Activated T-cell treated with anti-CD3 and anti-CD28 coated beads, Interleukin-2, amount 50 U/mL, for 24 hours (primary cell): ENCODE data around the gene RFX4.
A peak's percentile ranks its signal among the peaks of the same experiment; 100 is the strongest.
"Not testable (repeated sequence)": the region's sequence is repeated elsewhere in the genome, so short reads cannot be mapped to it uniquely, and the experiment has no call there.

Experiments used
- DNase-seq: peaks from one replicate; pipeline ENCODE4 v3.0.0-alpha.2; 2020
- H3K27ac Mint-ChIP-seq: 2 replicates; pipeline ENCODE4 v1.8.0; 2020; ENCODE audit warnings: mild to moderate bottlenecking, mixed read lengths
- H3K27me3 Mint-ChIP-seq: 2 replicates; pipeline ENCODE4 v1.8.0; 2020; ENCODE audit warnings: mixed read lengths
- H3K36me3 Mint-ChIP-seq: 2 replicates; pipeline ENCODE4 v1.8.0; 2020; ENCODE audit warnings: low read depth, mixed read lengths
- H3K4me1 Mint-ChIP-seq: 2 replicates; pipeline ENCODE4 v1.8.0; 2020; ENCODE audit warnings: low read depth, mixed read lengths
- H3K4me3 Mint-ChIP-seq: 2 replicates; pipeline ENCODE4 v1.8.0; 2020; ENCODE audit warnings: mild to moderate bottlenecking, moderate library complexity, mixed read lengths
- H3K9me3 Mint-ChIP-seq: 2 replicates; pipeline ENCODE4 v1.8.0; 2020; ENCODE audit warnings: mixed read lengths

Gene RFX4

DNA sequence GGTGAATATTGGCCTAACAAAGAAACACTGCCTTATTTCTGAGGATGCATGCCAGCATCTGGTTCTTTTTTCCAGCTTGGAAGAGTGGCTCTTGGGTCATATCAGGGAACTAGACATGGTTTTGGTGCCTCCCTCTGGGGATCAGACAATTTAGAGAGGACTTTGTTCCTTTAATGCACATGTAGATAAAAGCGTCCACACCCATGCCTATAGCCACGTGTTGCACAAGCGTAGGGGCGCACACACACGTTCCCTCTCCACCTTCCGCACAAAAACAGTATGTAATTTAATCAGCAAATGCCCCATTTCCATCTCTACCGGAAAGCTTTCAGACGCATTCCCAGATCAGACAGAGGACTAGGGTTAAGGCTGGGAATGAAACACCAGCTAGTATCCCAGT is 130.0 kb downstream of the RFX4 start:
- no peaks in the 10 kb centered on the region for H3K9me3 Mint-ChIP-seq
- no peak for DNase-seq
- no peak overlapping the region for H3K27ac Mint-ChIP-seq
- H3K4me3 Mint-ChIP-seq = no peak overlapping the region
- H3K27me3 Mint-ChIP-seq = peaks cover 3% of the 10 kb centered on the region
- H3K4me1 Mint-ChIP-seq = no peaks in the 10 kb centered on the region
- H3K36me3 Mint-ChIP-seq = no peaks in the 10 kb centered on the region

DNA sequence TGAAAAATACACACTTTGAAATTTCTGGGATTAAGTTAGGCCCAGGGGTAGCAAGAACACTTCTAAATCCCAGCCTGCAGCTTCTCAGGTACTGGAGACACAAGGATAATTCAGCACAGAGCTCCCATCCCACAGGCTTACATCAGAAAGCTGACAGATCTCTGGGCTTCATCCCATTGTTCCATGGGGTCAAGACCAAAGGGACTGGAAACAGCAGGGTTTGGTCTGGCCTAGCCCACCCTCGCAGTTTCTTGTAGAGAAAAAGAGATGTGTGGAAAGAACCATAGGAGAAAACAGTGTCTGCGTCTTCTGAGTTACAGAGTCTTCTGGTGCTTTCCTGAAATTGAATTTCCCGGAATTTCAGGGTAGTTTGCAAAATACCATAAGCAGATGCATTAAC is 132.1 kb downstream of the RFX4 start:
- DNase-seq = no peak
- no peak overlapping the region for H3K27ac Mint-ChIP-seq
- no peaks in the 10 kb centered on the region for H3K9me3 Mint-ChIP-seq
- no peaks in the 10 kb centered on the region for H3K36me3 Mint-ChIP-seq
- peaks cover 3% of the 10 kb centered on the region for H3K27me3 Mint-ChIP-seq
- no peaks in the 10 kb centered on the region for H3K4me1 Mint-ChIP-seq
- H3K4me3 Mint-ChIP-seq = no peak overlapping the region

DNA sequence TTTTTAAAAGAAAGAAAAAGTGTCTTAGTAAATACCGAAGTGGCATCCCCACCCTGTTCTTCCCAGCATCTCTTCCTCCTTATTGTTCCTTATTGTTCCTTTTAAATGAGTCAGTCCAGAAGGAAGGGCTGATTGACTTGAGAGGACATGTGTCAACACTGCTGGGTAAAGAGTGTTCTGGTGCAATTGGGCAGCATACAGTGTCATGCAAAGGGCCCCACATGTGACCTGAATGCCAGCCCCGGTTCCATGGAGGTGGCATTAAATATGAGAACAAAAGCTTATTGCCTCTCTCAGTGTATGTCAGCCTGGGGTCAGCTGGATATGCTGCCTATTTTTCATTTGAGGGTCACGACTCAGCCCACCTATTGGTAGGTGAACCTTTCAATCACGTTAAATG is 132.8 kb downstream of the RFX4 start:
- Mint-ChIP-seq H3K4me3 (no peak overlapping the region), H3K9me3 (no peaks in the 10 kb centered on the region), H3K27ac (no peak overlapping the region), H3K4me1 (no peaks in the 10 kb centered on the region), H3K27me3 (peaks cover under 1% of the 10 kb centered on the region), H3K36me3 (no peaks in the 10 kb centered on the region)
- DNase-seq = no peak

DNA sequence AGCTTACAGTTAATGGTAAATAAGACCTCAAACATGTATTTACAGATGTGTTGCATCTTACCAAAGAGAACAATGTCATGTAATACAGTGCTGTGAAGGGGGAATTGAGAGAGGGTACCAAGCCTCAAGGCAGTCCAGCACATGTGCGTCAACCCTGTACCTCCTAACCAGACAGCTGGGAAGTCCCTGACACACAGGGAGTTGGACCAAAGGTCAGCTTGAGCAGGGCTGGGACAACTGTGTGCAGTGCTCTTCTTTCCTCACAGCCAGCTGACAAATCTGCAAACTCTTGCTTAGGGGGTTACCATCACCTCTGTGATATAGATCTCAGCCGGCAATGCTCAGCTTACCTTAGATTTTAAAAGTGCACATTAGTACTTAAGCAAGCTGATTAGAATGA is 134.9 kb downstream of the RFX4 start:
- Mint-ChIP-seq H3K27me3 (no peaks in the 10 kb centered on the region), H3K27ac (no peak overlapping the region), H3K4me3 (no peak overlapping the region), H3K9me3 (no peaks in the 10 kb centered on the region), H3K4me1 (peaks cover 5% of the 10 kb centered on the region), H3K36me3 (no peaks in the 10 kb centered on the region)
- DNase-seq = no peak

DNA sequence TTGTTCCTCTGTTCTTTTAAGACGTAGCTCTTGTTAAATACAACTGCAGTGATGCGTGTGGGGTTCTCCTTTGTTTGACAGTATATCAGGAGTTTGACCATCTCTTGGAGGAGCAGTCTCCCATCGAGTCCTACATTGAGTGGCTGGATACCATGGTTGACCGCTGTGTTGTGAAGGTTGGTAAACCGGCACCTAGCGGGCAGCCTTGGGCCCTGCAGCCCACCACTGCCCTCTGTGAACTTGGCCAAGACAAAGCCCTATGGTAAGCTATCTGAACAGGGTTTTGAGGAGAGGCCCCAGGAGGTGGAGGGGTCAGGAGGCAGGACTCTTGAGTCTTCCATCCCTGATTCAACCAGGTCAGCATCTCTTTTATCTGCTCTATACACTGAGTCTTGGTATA is 137.1 kb downstream of the RFX4 start:
- Mint-ChIP-seq H3K4me3 (no peak overlapping the region), H3K27ac (no peak overlapping the region), H3K36me3 (no peaks in the 10 kb centered on the region), H3K4me1 (peaks cover 5% of the 10 kb centered on the region), H3K9me3 (no peaks in the 10 kb centered on the region), H3K27me3 (no peaks in the 10 kb centered on the region)
- no peak for DNase-seq

DNA sequence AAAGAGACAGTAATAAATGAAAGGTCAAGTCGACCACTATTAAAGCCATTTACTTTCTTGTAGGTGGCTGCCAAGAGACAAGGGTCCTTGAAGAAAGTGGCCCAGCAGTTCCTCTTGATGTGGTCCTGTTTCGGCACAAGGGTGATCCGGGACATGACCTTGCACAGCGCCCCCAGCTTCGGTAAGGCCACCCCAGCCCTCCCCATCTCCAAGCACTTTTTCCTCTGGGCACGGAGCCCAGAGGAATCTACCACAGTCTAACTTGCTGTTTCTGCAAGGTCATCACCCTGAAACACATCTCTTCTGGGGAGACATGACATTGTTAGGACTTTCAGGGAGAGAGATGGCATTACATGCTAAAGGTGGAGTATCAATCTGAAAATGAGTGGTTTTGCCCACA is 137.9 kb downstream of the RFX4 start:
- Mint-ChIP-seq H3K36me3 (no peaks in the 10 kb centered on the region), H3K9me3 (no peaks in the 10 kb centered on the region), H3K27ac (no peak overlapping the region), H3K4me3 (no peak overlapping the region), H3K27me3 (no peaks in the 10 kb centered on the region), H3K4me1 (peaks cover 5% of the 10 kb centered on the region)
- no peak for DNase-seq

DNA sequence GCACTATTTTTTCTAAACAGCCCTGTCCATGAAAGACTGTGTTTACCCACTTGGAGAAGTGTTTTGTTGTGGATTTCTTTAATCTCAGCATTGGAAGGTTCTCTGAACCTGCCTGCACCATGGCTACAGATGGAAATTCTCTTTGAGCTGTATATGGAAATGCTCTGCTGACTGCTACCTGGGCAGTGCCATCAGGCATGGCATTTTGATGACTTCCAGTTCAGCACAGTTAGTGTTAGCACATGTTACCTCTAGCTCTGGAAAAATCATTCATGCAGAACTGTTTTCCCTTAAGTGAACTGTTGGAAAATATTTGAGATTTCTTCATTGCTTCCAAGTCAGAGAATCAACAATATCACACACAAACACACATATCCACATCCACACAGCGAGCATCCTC is 139.1 kb downstream of the RFX4 start:
- Mint-ChIP-seq H3K4me1 (peaks cover 11% of the 10 kb centered on the region), H3K4me3 (no peak overlapping the region), H3K27me3 (no peaks in the 10 kb centered on the region), H3K9me3 (no peaks in the 10 kb centered on the region), H3K27ac (no peak overlapping the region), H3K36me3 (no peaks in the 10 kb centered on the region)
- no peak for DNase-seq

DNA sequence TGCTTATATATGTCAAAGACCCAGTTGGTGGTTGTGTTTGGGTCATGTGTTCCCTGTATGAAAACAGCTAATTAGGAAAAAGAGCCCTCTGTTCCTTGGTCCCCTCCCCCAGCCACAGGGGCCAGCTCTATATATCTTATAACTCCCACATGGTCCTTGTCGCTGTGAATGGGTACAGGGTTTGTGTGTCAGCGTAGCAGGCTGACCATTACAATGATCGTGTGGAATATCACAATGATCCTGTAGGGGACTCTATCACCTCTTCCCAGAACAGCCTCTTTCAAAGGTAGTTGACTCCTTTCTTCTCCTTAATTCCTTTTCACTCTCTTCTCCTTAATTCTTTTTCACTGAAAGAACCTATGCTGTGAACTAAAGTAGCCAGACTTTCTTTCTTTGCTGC is 140.0 kb downstream of the RFX4 start:
- no peak for DNase-seq
- peaks cover 11% of the 10 kb centered on the region for H3K4me1 Mint-ChIP-seq
- H3K4me3 Mint-ChIP-seq = no peak overlapping the region
- H3K9me3 Mint-ChIP-seq = no peaks in the 10 kb centered on the region
- H3K27me3 Mint-ChIP-seq = no peaks in the 10 kb centered on the region
- H3K27ac Mint-ChIP-seq = no peak overlapping the region
- H3K36me3 Mint-ChIP-seq = no peaks in the 10 kb centered on the region

DNA sequence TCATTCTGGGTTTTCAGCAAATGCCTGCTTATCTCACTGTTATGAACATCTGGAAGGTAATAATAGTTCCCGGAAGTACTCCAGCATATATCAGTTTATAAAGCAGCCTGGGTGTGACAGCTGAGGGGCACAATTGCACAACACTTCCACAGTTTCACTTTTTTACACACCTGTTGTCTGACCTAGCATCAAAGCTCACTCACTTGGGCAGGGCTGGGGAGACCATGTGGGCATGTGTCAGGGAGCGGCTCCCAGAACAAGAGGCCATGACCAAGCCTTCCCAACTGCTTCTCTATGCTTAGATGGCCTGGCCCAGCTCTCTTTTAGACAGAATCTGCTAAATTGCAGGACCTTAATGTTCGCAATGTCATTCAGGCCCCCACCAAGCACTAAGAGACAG is 140.6 kb downstream of the RFX4 start:
- H3K36me3 Mint-ChIP-seq = no peaks in the 10 kb centered on the region
- peaks cover 11% of the 10 kb centered on the region for H3K4me1 Mint-ChIP-seq
- DNase-seq = no peak
- H3K27ac Mint-ChIP-seq = no peak overlapping the region
- no peaks in the 10 kb centered on the region for H3K9me3 Mint-ChIP-seq
- H3K4me3 Mint-ChIP-seq = no peak overlapping the region
- H3K27me3 Mint-ChIP-seq = no peaks in the 10 kb centered on the region

DNA sequence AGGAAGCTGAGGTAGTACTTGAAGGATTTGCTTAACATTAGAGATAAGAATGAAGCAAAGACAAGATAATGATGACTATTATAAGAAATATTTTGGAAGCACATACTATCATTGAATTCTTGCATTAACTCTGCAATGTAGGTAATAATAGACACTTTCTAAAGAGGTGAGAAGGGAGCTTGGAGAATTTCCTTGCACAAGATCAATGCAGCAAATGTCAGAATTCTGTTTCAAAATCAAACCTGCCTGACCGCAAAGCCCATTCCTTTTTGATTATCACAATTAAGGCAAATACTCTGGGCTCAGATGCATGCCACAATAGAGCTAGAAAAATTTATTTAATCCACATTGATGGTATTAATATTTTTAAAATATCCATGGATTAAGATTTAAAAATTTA is 141.3 kb downstream of the RFX4 start:
- Mint-ChIP-seq H3K27ac (no peak overlapping the region), H3K27me3 (no peaks in the 10 kb centered on the region), H3K36me3 (no peaks in the 10 kb centered on the region), H3K4me1 (peaks cover 11% of the 10 kb centered on the region), H3K9me3 (no peaks in the 10 kb centered on the region), H3K4me3 (no peak overlapping the region)
- no peak for DNase-seq

DNA sequence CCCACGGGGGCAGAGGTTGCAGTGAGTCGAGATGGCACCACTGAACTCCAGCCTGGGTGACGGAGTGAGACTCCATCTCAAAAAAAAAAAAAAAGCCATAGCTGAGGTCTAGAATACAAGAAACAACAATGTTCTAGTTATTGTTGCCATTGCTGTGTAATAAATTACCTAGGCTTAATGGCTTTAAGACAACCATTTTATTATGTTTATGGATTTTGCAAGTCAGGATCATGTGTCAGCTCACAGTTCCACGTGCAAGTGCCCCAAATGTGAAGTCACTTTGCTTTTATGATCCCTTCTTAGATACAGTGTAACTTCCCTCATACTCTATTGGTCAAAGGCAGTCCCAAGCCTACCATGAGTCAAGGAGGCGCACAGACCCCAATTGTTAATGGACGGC is 142.1 kb downstream of the RFX4 start:
- H3K36me3 Mint-ChIP-seq = no peaks in the 10 kb centered on the region
- no peak overlapping the region for H3K27ac Mint-ChIP-seq
- peaks cover 11% of the 10 kb centered on the region for H3K4me1 Mint-ChIP-seq
- no peaks in the 10 kb centered on the region for H3K27me3 Mint-ChIP-seq
- DNase-seq = no peak
- H3K9me3 Mint-ChIP-seq = no peaks in the 10 kb centered on the region
- H3K4me3 Mint-ChIP-seq = no peak overlapping the region

DNA sequence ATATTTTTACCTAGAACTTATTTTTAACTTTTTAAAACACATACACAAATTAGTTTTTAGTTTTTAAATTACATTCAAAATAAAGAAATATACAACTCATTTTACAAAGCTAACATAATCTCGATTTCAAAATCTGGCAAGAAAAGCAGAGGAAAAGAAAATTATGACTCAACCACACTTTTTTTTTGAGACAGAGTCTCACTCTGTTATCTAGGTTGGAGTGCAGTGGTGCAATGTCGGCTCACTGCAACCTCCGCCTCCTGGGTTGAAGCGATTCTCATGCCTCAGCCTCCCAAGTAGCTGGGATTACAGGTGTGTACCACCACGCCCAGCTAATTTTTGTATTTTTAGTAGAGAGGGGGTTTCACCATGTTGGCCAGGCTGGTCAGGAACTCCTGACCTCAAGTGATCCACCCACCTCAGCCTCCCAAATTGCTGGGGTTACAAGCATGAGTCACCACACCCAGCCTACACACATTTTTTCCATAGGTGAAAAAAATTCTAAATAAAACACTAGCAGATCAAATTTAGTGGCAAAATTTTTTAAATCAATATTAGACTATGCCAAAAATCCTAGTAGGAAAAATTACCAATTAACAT is 143.9 kb downstream of the RFX4 start:
- not testable (repeated sequence) for H3K9me3 Mint-ChIP-seq, H3K27me3 Mint-ChIP-seq, H3K4me3 Mint-ChIP-seq, DNase-seq, H3K4me1 Mint-ChIP-seq, H3K36me3 Mint-ChIP-seq
- H3K27ac Mint-ChIP-seq = peak overlapping the region; percentile 58

DNA sequence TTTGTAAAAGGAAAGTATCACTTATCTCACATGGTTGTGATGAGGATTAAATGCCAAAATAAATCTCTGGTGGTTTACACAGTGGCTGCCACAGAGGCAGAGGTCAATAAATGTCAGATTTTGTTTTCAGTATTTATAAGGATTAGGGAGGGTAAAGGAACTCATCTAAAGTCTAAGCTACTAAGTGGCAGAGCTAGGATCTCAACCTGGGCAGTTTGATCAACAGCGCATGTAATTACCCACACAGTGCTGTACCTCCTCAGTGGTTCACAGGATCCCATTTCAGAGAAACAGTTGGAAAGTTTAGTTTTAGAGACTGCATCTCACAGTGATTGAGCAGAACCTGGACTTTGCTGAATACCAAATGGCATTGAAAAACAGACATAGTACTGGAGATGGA is 146.8 kb downstream of the RFX4 start:
- Mint-ChIP-seq H3K4me3 (no peak overlapping the region), H3K4me1 (peaks cover 6% of the 10 kb centered on the region), H3K36me3 (no peaks in the 10 kb centered on the region), H3K27me3 (no peaks in the 10 kb centered on the region), H3K27ac (no peak overlapping the region), H3K9me3 (no peaks in the 10 kb centered on the region)
- no peak for DNase-seq

DNA sequence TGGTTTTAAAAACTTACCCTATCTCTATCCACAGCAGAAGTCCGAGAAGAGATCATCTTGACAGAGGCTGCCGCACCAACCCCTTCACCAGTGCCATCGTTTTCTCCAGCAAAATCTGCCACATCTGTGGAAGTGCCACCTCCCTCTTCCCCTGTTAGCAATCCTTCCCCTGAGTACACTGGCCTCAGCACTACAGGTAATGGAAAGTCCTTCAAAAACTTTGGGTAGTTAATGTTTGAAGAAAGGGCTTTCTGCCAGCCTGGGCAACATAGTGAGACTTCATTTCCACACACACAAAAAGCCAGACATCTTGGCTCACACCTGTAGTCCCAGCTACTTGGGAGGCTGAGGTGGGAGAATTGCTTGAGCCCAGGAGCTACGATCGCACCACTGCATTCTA is 150.1 kb downstream of the RFX4 start:
- H3K27me3 Mint-ChIP-seq = no peaks in the 10 kb centered on the region
- DNase-seq = no peak
- H3K36me3 Mint-ChIP-seq = no peaks in the 10 kb centered on the region
- H3K9me3 Mint-ChIP-seq = no peaks in the 10 kb centered on the region
- H3K27ac Mint-ChIP-seq = no peak overlapping the region
- no peak overlapping the region for H3K4me3 Mint-ChIP-seq
- H3K4me1 Mint-ChIP-seq = peaks cover 5% of the 10 kb centered on the region

DNA sequence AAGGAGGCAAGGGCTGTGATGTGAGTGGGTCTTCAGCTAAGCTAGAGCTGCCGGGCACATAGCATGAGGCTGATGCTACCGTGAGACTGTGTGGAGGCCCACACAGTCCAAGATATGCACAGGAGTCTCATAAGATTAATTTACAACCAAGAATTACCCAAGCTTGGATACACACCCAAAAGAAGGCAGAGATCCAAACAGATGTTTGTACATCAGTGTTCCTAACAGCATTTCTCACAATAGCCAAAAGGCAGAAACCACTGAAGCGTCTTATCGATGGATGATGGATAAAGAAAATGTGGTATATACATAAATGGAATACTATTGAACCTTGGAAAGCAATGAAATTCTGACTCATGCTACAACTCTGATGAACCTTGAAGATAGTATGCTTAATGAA is 150.9 kb downstream of the RFX4 start:
- no peak for DNase-seq
- H3K4me3 Mint-ChIP-seq = no peak overlapping the region
- peaks cover 5% of the 10 kb centered on the region for H3K4me1 Mint-ChIP-seq
- H3K27ac Mint-ChIP-seq = no peak overlapping the region
- no peaks in the 10 kb centered on the region for H3K9me3 Mint-ChIP-seq
- H3K36me3 Mint-ChIP-seq = no peaks in the 10 kb centered on the region
- no peaks in the 10 kb centered on the region for H3K27me3 Mint-ChIP-seq
